GM11168 (cell line): Measurements from ENCODE around the gene MYH11.
"Not testable (repeated sequence)": the region's sequence is repeated elsewhere in the genome, so short reads cannot be mapped to it uniquely, and the experiment has no call there.

ENCODE experiments used
- in situ Hi-C: fragments of 300-500 bp; cut with MboI; formaldehyde crosslinking; loops from one replicate; pipeline ENCODE4 v1.12.0; 2022; ENCODE audit warnings: low sequenced_read_pairs; ENCODE audit not compliant: unreplicated experiment

Gene MYH11

DNA sequence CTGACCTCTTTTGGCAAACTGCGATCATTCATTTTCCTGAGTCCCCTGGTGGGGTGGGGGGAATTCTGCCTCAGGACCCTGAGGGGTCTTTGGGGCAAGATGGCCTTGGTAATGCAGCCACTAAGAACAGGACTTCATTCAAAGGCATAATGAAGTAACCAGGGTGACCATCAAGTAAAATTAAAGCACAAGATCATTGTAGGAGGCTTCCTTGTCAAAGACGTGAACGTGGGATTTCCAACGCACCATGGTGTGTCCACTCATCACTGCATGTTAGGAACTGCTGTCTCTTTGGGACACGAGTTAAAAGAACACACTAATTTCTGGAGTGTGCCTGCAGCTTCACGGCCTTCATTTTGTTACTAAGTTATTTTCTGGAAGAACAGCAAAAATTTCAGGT lies 155.5 kb downstream of the MYH11 start:
- in situ Hi-C loops = loop anchor here (10.0 kb wide), 1 partner anchor 287 kb away; no protein-coding TSS in a partner anchor

DNA sequence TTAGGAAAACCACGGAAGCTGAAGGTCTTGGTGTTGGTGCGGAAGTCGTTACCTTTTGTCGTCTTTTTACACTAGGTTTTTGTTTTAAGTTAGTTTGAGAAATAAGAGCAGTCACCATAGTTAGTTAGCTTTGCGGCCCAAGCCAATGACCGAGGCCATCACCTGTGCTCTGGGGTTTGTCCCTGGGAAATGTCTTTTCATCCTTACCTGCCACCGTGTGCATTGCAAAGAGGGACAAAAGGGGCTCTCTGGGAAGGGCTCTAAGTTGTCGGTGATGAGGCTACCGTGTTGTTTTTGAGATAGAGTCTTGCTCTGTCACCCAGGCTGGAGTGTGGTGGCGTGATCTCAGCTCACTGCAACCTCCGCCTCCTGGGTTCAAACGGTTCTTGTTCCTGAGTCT lies 157.0 kb downstream of the MYH11 start:
- in situ Hi-C loops = loop anchor here (10.0 kb wide), 1 partner anchor 285 kb away; no protein-coding TSS in a partner anchor

DNA sequence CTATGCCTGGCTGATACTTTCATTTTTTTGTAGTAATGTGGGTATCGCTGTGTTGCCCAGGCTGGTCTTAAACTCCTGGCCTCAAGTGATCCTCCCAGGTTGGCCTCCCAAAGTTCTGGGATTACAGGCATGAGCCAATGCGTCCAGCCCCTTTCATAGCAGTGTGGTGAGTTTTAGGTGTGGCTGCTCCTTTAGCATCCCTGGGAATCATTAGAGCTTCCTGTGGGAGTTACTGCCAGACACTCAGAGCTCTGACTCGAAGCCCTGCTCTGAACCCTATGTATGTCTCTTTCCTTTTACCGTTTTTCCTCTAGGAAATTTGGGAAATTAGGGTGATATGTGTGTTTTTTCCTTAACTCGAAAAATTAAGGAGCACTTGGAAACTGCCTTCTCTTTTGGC lies 162.3 kb downstream of the MYH11 start:
- in situ Hi-C loops = no loop called here

DNA sequence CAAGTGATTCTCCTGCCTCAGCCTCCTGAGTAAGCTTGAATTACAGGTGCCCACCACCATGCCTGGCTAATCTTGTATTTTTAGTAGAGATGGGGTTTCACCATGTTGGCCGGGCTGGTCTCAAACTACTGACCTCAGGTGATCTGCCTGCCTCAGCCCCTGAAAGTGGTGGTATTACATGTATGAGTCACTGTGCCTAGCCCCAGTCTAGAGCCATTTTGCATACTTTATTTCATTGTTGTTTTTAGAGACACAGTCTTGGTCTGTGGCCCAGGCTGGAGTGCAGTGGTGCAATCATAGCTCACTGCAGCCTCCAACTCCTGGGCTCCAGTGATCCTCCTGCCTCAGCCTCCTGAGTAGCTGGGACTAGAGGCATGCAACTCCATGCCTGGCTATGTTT lies 164.3 kb downstream of the MYH11 start:
- in situ Hi-C loops = not testable (repeated sequence)

DNA sequence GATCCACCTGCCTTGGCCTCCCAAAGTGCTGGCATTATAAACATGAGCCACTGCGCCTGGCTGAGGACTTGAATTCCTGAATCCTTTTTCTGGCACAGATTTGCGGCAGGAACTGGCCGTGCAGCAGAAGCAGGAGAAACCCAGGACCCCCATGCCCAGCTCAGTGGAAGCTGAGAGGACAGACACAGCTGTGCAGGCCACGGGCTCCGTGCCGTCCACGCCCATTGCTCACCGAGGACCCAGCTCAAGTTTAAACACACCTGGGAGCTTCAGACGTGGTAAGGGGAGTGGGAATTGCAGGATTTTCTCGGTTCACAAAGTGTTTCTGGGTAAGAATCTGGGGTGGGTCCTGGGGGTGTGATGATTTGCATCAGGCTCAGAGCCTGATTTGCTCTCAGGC lies 165.8 kb downstream of the MYH11 start:
- in situ Hi-C loops = no loop called here

DNA sequence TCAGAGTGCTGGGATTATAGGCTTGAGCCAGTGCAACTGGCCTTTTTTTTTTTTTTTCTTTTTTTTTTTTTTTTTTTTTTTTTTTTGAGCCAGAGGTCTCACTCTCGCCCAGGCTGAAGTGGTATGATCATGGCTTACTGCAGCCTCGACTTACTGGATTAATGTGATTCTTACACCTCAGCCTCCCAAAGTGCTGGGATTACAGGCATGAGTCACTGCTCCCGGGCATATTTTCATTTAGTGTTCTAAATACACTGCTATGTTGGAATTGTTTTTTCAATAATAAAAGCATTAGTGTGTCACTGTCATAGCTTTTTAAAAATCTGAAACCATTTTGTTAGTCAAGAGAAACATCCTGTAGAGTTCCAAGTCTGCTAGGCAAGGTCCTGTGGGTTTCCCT lies 166.5 kb downstream of the MYH11 start:
- in situ Hi-C loops = no loop called here

DNA sequence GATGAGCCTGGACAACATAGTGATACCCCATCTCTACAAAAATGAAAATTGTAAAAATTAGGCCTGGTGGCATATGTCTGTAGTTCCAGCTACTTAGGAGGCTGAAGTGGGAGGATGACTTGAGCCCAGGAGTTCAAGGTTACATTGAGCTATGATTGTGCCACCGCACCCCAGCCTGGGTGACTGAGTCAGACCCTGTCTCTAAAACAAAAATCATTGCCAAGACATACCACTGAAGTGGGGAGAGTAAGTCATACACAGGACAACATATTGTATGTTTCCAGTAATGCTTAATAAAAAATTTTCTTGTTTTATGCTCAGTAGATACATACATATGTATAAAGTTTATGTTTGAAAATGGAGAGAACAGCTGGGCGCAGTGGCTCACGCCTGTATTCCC lies 167.5 kb downstream of the MYH11 start:
- in situ Hi-C loops = no loop called here

DNA sequence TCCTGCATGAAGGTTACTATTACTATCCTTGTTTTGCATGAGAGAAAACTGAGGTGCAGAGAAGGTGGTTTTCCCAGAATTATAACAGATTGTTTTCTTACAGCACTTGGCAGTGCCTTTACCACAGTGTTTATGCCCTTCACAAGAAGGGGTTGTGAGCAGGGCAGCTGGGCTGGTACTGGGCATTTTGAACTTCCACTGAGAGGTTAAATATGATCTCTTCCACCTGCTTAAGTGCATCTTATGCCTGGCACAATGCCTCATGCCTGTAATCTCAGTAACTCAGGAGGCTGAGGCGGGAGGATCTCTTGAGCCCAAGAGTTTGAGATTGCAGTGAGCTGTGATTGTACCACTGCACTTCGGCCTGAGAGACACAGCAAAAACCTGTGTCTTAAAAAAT lies 170.5 kb downstream of the MYH11 start:
- in situ Hi-C loops = no loop called here

DNA sequence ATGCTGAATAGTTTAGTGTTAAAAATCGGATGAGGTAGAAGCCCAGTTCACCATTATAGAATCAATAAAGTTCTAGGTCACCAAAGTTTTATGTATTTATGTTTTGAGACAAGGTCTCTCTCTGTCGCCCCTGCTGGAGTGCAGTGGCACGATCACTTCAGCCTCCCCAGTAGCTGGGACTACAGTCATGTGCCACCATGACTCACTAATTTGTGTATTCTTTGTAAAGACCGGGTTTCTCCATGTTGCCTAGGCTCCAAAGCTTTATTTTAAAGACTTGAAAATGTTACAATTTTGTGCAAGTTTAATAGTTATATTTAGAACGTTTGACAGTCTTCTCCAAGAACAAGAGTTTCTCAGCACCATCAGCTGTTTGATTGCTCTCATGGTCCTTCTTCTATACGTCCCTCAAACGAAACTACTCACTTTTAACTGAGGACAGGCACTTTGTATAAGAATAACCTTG lies 174.7 kb downstream of the MYH11 start:
- in situ Hi-C loops = no loop called here

DNA sequence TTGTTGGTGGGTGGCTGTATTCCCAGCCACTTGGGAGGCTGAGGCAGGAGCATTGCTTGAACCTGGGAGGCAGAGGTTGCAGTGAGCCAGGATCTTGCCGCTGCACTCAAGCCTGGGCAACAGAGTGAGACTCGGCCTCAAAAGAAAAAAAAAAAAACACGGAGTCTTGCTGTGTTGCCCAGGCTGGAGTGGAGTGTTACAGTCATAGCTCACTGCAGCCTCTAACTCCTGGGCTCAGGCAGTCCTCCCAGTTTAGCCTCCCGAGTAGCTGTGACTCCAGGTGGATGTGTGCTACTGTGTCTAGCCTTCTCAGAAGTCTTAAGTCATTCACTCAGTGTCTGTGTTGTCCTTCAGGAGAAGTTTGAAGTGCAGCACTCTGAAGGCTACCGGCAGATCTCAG lies 179.4 kb downstream of the MYH11 start:
- in situ Hi-C loops = no loop called here

DNA sequence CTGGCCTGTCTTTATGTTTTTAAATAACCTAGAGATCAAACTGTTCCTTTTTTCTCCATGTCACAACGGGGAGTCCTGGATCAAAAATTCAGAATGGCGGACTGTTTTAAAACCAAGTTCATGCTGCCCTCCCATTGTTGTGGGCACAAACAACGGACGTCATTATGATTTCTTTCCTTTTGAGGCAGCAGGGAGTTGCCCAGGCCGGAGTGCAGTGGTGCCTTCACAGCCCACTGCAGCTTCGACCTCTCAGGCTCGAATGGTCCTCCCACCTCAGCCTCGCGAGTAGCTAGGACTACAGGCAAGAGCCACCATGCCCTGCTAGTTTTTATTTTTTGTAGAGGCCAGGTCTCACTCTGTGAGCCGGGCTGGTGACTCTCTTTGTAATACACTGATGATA lies 180.3 kb downstream of the MYH11 start:
- in situ Hi-C loops = no loop called here

DNA sequence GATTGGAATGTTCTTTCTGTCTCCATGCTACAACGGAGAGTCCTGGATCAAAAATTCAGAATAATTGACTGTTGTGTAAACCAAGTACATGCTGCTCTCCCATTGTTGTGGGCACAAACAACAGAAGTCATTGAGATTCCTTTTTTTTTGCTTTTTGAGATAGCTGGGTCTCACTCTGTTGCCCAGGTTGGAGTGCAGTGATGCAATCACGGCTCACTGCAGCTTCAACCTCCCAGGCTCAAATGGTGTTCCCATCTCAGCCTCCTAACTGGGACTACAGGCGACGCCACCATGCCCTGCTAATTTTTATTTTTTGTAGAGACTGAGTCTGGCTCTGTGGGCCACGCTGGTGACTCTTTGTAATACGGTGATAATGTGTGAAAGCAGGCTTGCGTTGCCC lies 182.3 kb downstream of the MYH11 start:
- in situ Hi-C loops = no loop called here

DNA sequence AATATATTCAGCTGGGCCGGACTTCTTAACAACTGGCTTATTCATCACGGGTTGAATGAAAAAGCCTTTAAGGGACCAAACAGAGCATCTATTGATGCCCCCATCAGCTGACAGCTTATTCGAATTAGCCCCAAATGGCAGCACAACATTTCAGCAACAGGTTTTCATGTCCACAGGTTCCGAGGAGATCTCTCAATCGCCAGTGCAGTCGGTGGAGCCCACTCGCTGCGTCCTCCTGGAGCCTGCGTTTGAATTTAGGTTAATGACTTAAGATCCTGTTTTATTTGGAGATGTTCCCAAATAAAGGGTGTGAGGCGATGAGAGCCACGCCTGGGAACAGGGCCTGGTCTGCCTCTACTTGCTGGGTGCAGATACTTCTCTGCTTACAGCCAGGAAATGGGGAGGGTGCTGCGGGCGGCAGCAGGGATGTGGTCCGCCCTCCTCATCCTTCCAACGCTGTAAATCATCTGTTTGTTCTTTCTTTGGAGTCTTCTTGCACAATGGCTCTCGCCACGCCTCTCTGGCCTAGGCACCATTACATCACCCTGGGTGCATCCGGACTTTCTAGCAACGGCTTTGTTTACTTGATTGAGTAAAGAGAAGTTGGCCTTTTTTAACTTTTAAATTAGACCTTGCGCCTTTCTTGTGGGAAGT lies 184.2 kb downstream of the MYH11 start:
- in situ Hi-C loops = no loop called here

DNA sequence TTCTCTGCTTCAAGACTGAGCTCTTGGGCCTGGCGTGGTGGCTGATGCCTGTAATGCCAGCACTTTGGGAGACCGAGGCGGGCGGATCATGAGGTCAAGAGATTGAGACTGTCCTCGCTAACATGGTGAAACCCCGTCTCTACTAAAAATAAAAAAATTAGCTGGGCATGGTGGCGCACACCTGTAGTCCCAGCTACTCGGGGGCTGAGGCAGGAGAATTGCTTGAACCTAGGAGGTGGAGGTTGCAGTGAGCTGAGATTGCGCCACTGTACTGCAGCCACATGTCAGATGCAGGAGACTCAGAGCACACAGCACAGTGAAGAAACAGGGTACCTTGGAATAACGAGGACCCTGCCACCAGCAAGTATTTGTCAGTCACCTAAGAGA lies 184.7 kb downstream of the MYH11 start:
- in situ Hi-C loops = not testable (repeated sequence)

DNA sequence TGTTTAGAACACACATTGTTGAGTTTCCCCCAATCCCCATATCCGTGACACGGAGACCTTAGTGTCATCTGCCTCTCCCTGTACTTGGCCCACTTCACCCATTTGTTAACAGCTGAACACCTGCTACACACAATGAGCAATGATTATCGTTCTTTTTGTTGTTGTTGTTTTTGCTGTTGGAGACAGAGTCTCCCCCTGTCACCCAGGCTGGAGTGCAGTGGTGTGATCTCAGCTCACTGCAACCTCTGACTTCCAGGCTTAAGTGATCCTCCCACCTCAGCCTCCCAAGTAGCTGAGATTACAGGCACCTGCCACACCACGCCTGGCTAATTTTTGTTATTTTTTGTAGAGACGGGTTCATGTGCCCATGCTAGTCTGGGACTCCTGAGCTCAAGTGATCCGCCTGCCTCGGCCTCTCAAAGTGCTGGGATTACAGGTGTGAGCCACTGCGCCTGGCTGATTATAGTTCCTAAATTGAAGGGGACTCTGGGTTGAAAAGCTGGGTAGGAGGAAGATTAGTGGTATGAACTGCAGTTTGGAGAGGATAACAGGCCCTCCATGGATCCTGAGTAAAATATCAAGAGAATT lies 185.2 kb downstream of the MYH11 start:
- in situ Hi-C loops = no loop called here

DNA sequence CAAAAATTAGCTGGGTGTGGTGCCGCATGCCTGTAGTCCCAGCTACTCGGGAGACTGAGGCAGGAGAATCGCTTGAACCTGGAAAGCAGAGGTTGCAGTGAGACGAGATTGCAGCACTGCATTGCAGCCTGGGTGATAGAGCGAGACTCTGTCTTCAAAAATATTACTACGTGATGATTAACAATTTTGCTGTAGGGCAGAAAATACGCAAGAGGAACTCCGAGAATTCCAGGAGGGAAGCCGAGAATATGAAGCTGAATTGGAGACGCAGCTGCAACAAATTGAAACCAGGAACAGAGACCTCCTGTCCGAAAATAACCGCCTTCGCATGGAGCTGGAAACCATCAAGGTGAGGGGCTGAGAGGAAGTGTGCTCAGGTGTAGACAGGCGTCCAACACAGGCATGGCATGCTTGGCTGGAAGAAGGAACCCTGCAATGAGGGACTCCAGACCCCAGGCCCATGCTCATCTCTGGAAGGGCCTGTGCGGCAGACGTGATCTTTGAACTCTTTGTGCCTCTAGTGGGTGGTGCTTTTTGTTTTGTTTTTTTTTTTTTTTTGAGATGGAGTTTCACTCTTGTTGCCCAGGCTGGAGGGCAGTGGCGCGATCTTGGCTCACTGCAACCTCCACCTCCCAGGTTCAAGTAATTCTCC lies 189.6 kb downstream of the MYH11 start:
- in situ Hi-C loops = no loop called here

DNA sequence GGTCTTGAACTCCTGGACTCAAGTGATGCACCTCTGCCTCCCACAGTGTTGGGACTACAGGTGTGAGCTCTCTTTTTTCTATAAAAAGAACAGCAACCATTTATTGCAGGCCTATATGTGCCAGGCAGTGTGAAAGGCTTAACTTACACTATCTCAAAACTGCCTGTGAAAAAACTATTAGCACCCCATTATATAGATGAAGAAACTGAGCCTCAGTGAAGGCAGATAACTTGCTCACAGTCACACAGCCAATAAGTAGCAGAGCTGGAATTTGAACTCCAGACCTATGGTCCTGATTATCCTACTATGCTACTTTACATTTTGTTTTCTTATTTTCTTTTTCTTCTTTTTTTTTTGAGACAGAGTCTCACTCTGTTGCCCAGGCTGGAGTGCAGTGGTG lies 191.7 kb downstream of the MYH11 start:
- in situ Hi-C loops = no loop called here

DNA sequence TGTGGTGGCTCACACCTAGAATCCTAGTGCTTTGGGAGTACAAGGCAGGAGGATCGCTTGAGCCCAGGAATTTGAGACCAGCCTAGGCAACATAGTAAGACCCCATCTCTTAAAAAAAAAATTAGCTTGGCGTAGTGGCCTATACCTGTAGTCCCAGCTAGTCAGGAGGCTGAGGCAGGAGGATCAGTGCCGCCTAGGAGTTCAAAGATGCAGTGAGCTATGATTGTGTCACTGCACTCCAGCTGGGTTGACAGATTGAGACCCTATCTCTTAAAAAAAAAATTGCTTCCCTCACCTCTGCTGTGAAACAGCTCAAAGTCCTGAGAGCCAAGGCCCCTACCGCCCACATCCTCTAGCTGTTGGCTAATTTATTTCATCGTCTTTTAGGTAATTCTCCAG lies 196.6 kb downstream of the MYH11 start:
- in situ Hi-C loops = no loop called here

DNA sequence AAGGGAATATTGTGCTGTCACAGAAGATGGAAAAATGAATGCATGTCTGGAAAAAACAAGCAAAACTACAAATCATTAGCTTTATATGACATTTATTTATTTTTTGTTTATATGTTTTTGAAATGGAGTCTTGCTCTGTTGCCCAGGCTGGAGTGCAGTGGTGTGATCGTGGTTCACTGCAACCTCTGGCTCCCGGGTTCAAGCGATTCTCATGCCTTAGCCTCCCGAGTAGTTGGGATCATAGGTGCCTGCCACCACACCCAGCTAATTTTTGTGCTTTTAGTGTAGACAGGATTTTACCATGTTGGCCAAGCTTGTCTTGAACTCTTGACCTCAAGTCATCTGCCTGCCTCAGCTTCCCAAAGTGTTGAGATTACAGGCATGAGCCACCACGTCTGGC lies 198.3 kb downstream of the MYH11 start:
- in situ Hi-C loops = no loop called here

DNA sequence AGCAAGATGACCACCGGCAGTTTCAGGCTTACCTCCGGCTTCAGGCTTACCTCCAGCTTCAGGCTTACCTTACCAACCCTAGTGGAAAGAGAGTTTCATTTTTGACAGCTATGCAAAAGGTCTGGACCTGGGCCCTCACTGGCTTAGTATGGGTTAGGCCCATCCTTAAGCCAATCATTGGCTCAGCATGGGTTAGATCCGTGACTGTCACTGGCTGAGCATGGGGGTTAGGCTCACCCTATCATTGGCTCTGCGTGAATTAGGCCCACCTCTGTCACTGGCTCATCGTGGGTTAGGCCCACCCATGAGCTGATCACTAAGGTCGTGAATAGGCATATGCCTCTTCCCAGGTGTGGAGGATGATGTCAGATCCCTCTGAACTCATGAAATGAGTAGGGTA lies 198.7 kb downstream of the MYH11 start:
- in situ Hi-C loops = no loop called here

DNA sequence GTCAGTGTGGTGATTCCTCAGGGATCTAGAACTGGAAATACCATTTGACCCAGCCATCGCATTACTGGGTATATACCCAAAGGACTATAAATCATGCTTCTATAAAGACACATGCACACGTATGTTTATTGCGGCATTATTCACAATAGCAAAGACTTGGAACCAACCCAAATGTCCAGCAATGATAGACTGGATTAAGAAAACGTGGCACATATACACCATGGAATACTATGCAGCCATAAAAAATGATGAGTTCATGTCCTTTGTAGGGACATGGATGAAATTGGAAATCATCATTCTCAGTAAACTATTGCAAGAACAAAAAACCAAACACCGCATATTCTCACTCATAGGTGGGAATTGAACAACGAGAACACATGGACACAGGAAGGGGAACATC lies 201.3 kb downstream of the MYH11 start:
- in situ Hi-C loops = not testable (repeated sequence)

DNA sequence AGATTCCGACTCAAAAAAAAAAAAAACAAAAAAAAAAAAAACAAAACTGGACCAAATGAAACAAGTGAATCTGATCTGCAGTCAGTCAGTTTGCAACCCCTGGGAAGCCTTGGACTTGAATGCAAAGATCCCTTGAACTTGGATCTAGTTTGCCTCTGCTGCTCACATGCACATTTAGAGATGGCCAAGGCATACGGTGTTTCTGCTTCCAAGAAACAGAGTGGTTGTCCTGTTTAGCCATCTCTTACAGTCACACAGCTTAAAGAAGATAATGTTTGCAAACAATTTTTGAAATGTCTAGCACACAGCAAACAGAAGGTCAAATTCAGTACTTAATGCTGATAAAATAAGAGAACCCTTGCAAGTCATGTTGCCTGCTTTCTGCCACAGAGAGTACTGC lies 202.2 kb downstream of the MYH11 start:
- in situ Hi-C loops = no loop called here
